CD4-positive, alpha-beta T cell (primary cell): ENCODE data around the gene MYO15B. TPM values are rescaled to one million over a fixed set of nuclear protein-coding genes. Genes with fewer than 3 reads are reported as not detected.
"Not testable (repeated sequence)": the region's sequence is repeated elsewhere in the genome, so short reads cannot be mapped to it uniquely, and the experiment has no call there.

ENCODE experiments used
- ATAC-seq: fragments of 200-7000 bp; cut with Tn5 transposase; one replicate; pipeline ENCODE4 v1.10.0; 2022; ENCODE audit warnings: mild to moderate bottlenecking; ENCODE audit not compliant: poor library complexity
- CTCF ChIA-PET: fragments of 350-600 bp; sonication (Branson Sonifier 250); formaldehyde crosslinking; loops from one replicate; lab custom pipeline; 2021; ENCODE audit warnings: antibody characterized with exemption, inconsistent platforms; lab: Charles Lee
- POLR2A ChIA-PET: fragments of 350-600 bp; sonication (Branson Sonifier 250); formaldehyde crosslinking; loops from one replicate; lab custom pipeline; 2021; ENCODE audit warnings: antibody characterized with exemption, inconsistent platforms; lab: Charles Lee
- DNase-seq, 14 experiments: peaks; one replicate each; pipeline ENCODE4 v3.0.0-alpha.2; 2013 to 2020; ENCODE audit warnings: mixed read lengths in 2 of 14
- H3K27ac ChIP-seq, 2 donors: one replicate each; pipeline versions ENCODE4 v1.5.1 to v1.7.0; 2013; ENCODE audit warnings: low read length in 2 of 2, low read depth in 1 of 2, mild to moderate bottlenecking in 1 of 2
- H3K27me3 ChIP-seq, 2 experiments: 1 replicate in 1 of 2; 2 replicates in 1 of 2; pipeline versions ENCODE4 v1.6.1 to v1.7.0; 2013; ENCODE audit warnings: low read length in 2 of 2, control low read depth in 1 of 2, mild to moderate bottlenecking in 1 of 2, moderate library complexity in 1 of 2; ENCODE audit not compliant: insufficient read depth in 2 of 2, control insufficient read depth in 1 of 2
- H3K36me3 ChIP-seq: one replicate; pipeline ENCODE4 v1.6.1; 2013; ENCODE audit warnings: low read length, control low read depth; ENCODE audit not compliant: insufficient read depth
- H3K4me1 ChIP-seq: one replicate; pipeline ENCODE4 v1.6.1; 2013; ENCODE audit warnings: low read length, control low read depth; ENCODE audit not compliant: insufficient read depth
- H3K4me3 ChIP-seq: one replicate; pipeline ENCODE4 v1.5.1; 2013; ENCODE audit warnings: mild to moderate bottlenecking, low read length, moderate library complexity
- H3K9me3 ChIP-seq, 2 experiments: 1 replicate in 1 of 2; 2 replicates in 1 of 2; pipeline versions ENCODE4 v1.6.1 to v1.7.0; 2013; ENCODE audit warnings: low read length in 2 of 2, mild to moderate bottlenecking in 2 of 2, control low read depth in 1 of 2, moderate library complexity in 1 of 2; ENCODE audit not compliant: control insufficient read depth in 1 of 2, insufficient read depth in 1 of 2
- H3K27ac Mint-ChIP-seq: one replicate; pipeline ENCODE4 v1.8.0; 2020; ENCODE audit warnings: mixed read lengths
- H3K27me3 Mint-ChIP-seq: one replicate; pipeline ENCODE4 v1.8.0; 2021; ENCODE audit warnings: mixed read lengths
- H3K36me3 Mint-ChIP-seq: one replicate; pipeline ENCODE4 v1.8.0; 2021; ENCODE audit warnings: low read depth, mixed read lengths
- H3K4me1 Mint-ChIP-seq: one replicate; pipeline ENCODE4 v1.8.0; 2021; ENCODE audit warnings: low read depth, mixed read lengths
- H3K4me3 Mint-ChIP-seq: one replicate; pipeline ENCODE4 v1.8.0; 2020; ENCODE audit warnings: mild to moderate bottlenecking, mixed read lengths
- H3K9me3 Mint-ChIP-seq: one replicate; pipeline ENCODE4 v1.8.0; 2020; ENCODE audit warnings: mixed read lengths
- CTCF ChIP-seq: fragments of 200-600 bp; IDR thresholded peaks from one replicate; pipeline ENCODE4 v1.8.0; 2022; ENCODE audit warnings: antibody characterized with exemption, mild to moderate bottlenecking
- intact Hi-C, 2 experiments: fragments of 100-400 bp; cut with DNase I in 1 of 2; cut with micrococcal nuclease in 1 of 2; formaldehyde crosslinking; loops; one replicate each; pipeline versions ENCODE4 v1.15.1 to v1.9.0; 2023 to 2025; cut with DNase I, micrococcal nuclease
- total RNA-seq, 174 experiments: library from RNA in 2 of 174; stranded (reverse) in 2 of 174; gene quantifications; one replicate each; pipeline ENCODE4 v1.2.3 and lab custom pipeline; 2021 to 2026

MYO15B gene
- total RNA-seq, 2 experiments from 2014 or later: 202 to 209 TPM

GRCh38 chr17:75636381-75637142 is 49.0 kb downstream of the MYO15B start:
- Histone ChIP-seq H3K4me3 (no peak overlapping the region), H3K9me3 (no peaks in the 10 kb centered on the region), H3K27ac (no peak overlapping the region), H3K4me1 (peaks cover 17% of the 10 kb centered on the region), H3K36me3 (peaks cover 4% of the 10 kb centered on the region), H3K27me3 (no peaks in the 10 kb centered on the region)
- Mint-ChIP-seq H3K27me3 (no peaks in the 10 kb centered on the region), H3K9me3 (no peaks in the 10 kb centered on the region), H3K4me3 (no peak overlapping the region), H3K4me1 (peaks cover 13% of the 10 kb centered on the region), H3K36me3 (no peaks in the 10 kb centered on the region), H3K27ac (no peak overlapping the region)
- CTCF ChIA-PET: interaction anchor here (1.3 kb wide), 1 partner anchor 111 kb away, joined by 3 read pairs; no protein-coding TSS in a partner anchor
- ATAC-seq (no peak), DNase-seq (no peak)
- POLR2A ChIA-PET: no interaction called here
- TF ChIP-seq CTCF: no peak
- intact Hi-C loops: no loop called here

GRCh38 chr17:75637143-75637538 is 49.5 kb downstream of the MYO15B start:
- intact Hi-C loops: no loop called here
- DNase-seq (no peak), ATAC-seq (no peak)
- H3K4me3 ChIP-seq: no peak overlapping the region
- peaks cover 13% of the 10 kb centered on the region for H3K4me1 Mint-ChIP-seq
- H3K9me3 ChIP-seq: no peaks in the 10 kb centered on the region
- H3K4me1 ChIP-seq: peaks cover 17% of the 10 kb centered on the region
- H3K27ac ChIP-seq: no peak overlapping the region
- H3K27ac Mint-ChIP-seq: no peak overlapping the region
- ChIA-PET CTCF (interaction anchor here (1.3 kb wide), 1 partner anchor 111 kb away, joined by 3 read pairs; no protein-coding TSS in a partner anchor), POLR2A (no interaction called here)
- no peak overlapping the region for H3K4me3 Mint-ChIP-seq
- peaks cover 4% of the 10 kb centered on the region for H3K36me3 ChIP-seq
- H3K27me3 ChIP-seq: no peaks in the 10 kb centered on the region
- no peaks in the 10 kb centered on the region for H3K36me3 Mint-ChIP-seq
- H3K27me3 Mint-ChIP-seq: no peaks in the 10 kb centered on the region
- TF ChIP-seq CTCF: no peak
- no peaks in the 10 kb centered on the region for H3K9me3 Mint-ChIP-seq

GRCh38 chr17:75637551-75637950 is 50.0 kb downstream of the MYO15B start:
- H3K9me3 ChIP-seq: no peaks in the 10 kb centered on the region
- intact Hi-C loops: no loop called here
- Mint-ChIP-seq H3K4me1 (peaks cover 13% of the 10 kb centered on the region), H3K27me3 (no peaks in the 10 kb centered on the region), H3K36me3 (no peaks in the 10 kb centered on the region), H3K9me3 (no peaks in the 10 kb centered on the region), H3K27ac (no peak overlapping the region), H3K4me3 (no peak overlapping the region)
- POLR2A ChIA-PET: no interaction called here
- no peaks in the 10 kb centered on the region for H3K27me3 ChIP-seq
- H3K4me1 ChIP-seq: peaks cover 15% of the 10 kb centered on the region
- H3K4me3 ChIP-seq: no peak overlapping the region
- no peak for TF ChIP-seq CTCF
- ATAC-seq (no peak), DNase-seq (no peak)
- peaks cover 5% of the 10 kb centered on the region for H3K36me3 ChIP-seq
- CTCF ChIA-PET: interaction anchor here (1.3 kb wide), 2 partner anchors 110 to 116 kb away, joined by 3 read pairs; no protein-coding TSS in a partner anchor
- no peak overlapping the region for H3K27ac ChIP-seq

GRCh38 chr17:75638039-75638438 is 50.4 kb downstream of the MYO15B start:
- H3K36me3 ChIP-seq, H3K36me3 Mint-ChIP-seq, H3K27ac ChIP-seq, H3K9me3 ChIP-seq, intact Hi-C loops, H3K4me3 Mint-ChIP-seq, POLR2A ChIA-PET, H3K27me3 Mint-ChIP-seq, H3K9me3 Mint-ChIP-seq, H3K27ac Mint-ChIP-seq, DNase-seq, H3K27me3 ChIP-seq, ATAC-seq, H3K4me3 ChIP-seq: not testable (repeated sequence)
- peaks cover 10% of the 10 kb centered on the region for H3K4me1 ChIP-seq
- peaks cover 11% of the 10 kb centered on the region for H3K4me1 Mint-ChIP-seq
- CTCF ChIA-PET: interaction anchor here (1.3 kb wide), 1 partner anchor 116 kb away, joined by 3 read pairs; no protein-coding TSS in a partner anchor
